Keratinocyte (primary cell): ENCODE measurements around the gene MIF4GD. TPM values are rescaled to one million over a fixed set of nuclear protein-coding genes. Genes with fewer than 3 reads are reported as not detected.

Experiments
- DNase-seq: peaks from one replicate; pipeline ENCODE4 v3.0.0-alpha.2; 2011; ENCODE audit warnings: low read depth, missing footprints, low spot score
- FAIRE-seq: peaks from 2 replicates; lab custom pipeline; 2011; peaks lifted over from hg19 to GRCh38; lab: Jason Lieb, UNC
- H2AFZ ChIP-seq: 2 replicates; pipeline ENCODE4 v1.6.0; 2012; ENCODE audit warnings: low read length, control low read depth, inconsistent platforms; ENCODE audit not compliant: control insufficient read depth
- H3K27ac ChIP-seq: 2 replicates; pipeline ENCODE4 v1.5.1; 2011; ENCODE audit warnings: low read length; ENCODE audit not compliant: control insufficient read depth, insufficient read depth
- H3K27me3 ChIP-seq: 3 replicates; pipeline ENCODE4 v1.6.0; 2011; ENCODE audit warnings: low read length; ENCODE audit not compliant: control insufficient read depth, insufficient read depth; ENCODE audit errors: extremely low read depth
- H3K36me3 ChIP-seq, 2 experiments: 2 replicates in 1 of 2; 3 replicates in 1 of 2; pipeline ENCODE4 v1.5.1; 2011; ENCODE audit warnings: low read length in 2 of 2, mild to moderate bottlenecking in 1 of 2; ENCODE audit not compliant: control insufficient read depth in 2 of 2, insufficient read depth in 2 of 2; ENCODE audit errors: extremely low read depth in 1 of 2
- H3K4me1 ChIP-seq: 3 replicates; pipeline ENCODE4 v1.5.1; 2011; ENCODE audit warnings: low read length; ENCODE audit not compliant: control insufficient read depth, insufficient read depth; ENCODE audit errors: extremely low read depth
- H3K4me2 ChIP-seq: 3 replicates; pipeline ENCODE4 v1.6.0; 2011; ENCODE audit warnings: low read depth, low read length; ENCODE audit not compliant: control insufficient read depth, insufficient read depth; ENCODE audit errors: extremely low read depth
- H3K4me3 ChIP-seq, 3 experiments: fragments of 200-600 bp in 1 of 3; sonication (generic) in 1 of 3; 2 replicates in 2 of 3; 3 replicates in 1 of 3; pipeline ENCODE4 v1.5.1; 2011 to 2016; ENCODE audit warnings: low read length in 3 of 3, mild to moderate bottlenecking in 3 of 3, control low read depth in 2 of 3, inconsistent platforms in 1 of 3, low read depth in 1 of 3, mixed read lengths in 1 of 3, mixed run types in 1 of 3, moderate library complexity in 1 of 3; ENCODE audit not compliant: control insufficient read depth in 2 of 3, insufficient read depth in 2 of 3; ENCODE audit errors: extremely low read depth in 1 of 3
- H3K79me2 ChIP-seq: 2 replicates; pipeline ENCODE4 v1.6.0; 2012; ENCODE audit warnings: low read length; ENCODE audit not compliant: control insufficient read depth, insufficient read depth
- H3K9ac ChIP-seq: 3 replicates; pipeline ENCODE4 v1.6.0; 2011; ENCODE audit warnings: low read length; ENCODE audit not compliant: control insufficient read depth, insufficient read depth; ENCODE audit errors: extremely low read depth
- H3K9me1 ChIP-seq: 3 replicates; pipeline ENCODE4 v1.6.0; 2011; ENCODE audit warnings: low read length; ENCODE audit not compliant: control insufficient read depth, insufficient read depth; ENCODE audit errors: extremely low read depth
- H3K9me3 ChIP-seq: 2 replicates; pipeline ENCODE4 v1.5.1; 2012; ENCODE audit warnings: low read depth, low read length; ENCODE audit not compliant: control insufficient read depth
- H4K20me1 ChIP-seq: 3 replicates; pipeline ENCODE4 v1.6.0; 2011; ENCODE audit warnings: low read length; ENCODE audit not compliant: control insufficient read depth, insufficient read depth; ENCODE audit errors: extremely low read depth
- EZH2 ChIP-seq: IDR thresholded peaks from one replicate; pipeline ENCODE4 v1.6.1; 2012; ENCODE audit warnings: inconsistent platforms, mild to moderate bottlenecking, low read length, moderate library complexity
- dilution Hi-C: fragments of 300-500 bp; cut with MboI; formaldehyde crosslinking; loops from one replicate; pipeline ENCODE4 v1.7.0; 2020; ENCODE audit warnings: low sequenced_read_pairs; ENCODE audit not compliant: extremely low pct_ligation_motif_present
- polyA plus RNA-seq, 5 experiments: library from polyadenylated mRNA; depleted of rRNA in 3 of 5; stranded (reverse) in 3 of 5; stranded (forward) in 1 of 5; unstranded in 1 of 5; fragments of >200 nt; gene quantifications; 1 replicate in 1 of 5; 2 replicates in 3 of 5; 3 replicates in 1 of 5; pipeline versions ENCODE4 v1.2.1 to v1.2.3, GENCODE V29; 2011 to 2012; ENCODE audit warnings: missing spikeins in 2 of 5, low read depth in 1 of 5, low replicate concordance in 1 of 5
- TF ChIP-seq, protein P1 (sequence below), 3 experiments: IDR thresholded peaks in 1 of 3; conservative IDR thresholded peaks in 1 of 3; optimal IDR thresholded peaks in 1 of 3; 2 replicates in 2 of 3; 3 replicates in 1 of 3; pipeline versions ENCODE3 to v1.5.1; 2011; ENCODE audit warnings: low read length in 3 of 3, mild to moderate bottlenecking in 3 of 3, moderate library complexity in 2 of 3, control low read depth in 1 of 3, inconsistent platforms in 1 of 3; ENCODE audit not compliant: insufficient read depth in 2 of 3; ENCODE audit errors: extremely low read depth in 1 of 3

The MIF4GD gene
- polyA plus RNA-seq, 1 donor (not counting 4 experiments of a cell fraction or from before 2014, with no cell fraction given) = 15.9 TPM

DNA sequence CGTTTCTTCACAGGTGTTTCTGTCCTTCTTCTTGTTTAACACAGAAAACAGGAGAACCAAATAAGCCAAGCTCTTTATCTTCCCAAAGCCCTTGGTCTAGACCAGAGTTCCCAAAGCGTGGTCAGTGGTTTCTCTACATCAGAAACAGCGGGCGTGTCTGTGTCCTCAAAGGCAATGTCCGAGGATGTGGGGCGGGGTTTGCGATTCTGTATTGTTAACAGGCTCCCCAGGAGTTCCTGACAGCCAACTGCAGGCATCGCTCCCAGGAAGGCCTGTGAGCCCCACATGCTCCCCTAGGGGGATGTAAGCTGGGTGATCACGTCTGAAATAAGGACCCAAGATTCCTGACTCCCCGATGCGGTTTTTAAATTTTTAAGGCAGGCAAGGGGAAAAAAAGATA, 46.6 kb upstream of the MIF4GD start:
- H3K4me3 ChIP-seq = no peak overlapping the region
- H3K27ac ChIP-seq = no peak overlapping the region
- no peaks in the 10 kb centered on the region for H3K27me3 ChIP-seq
- H3K9me3 ChIP-seq = no peaks in the 10 kb centered on the region
- H3K9me1 ChIP-seq = no peaks in the 10 kb centered on the region
- no peak overlapping the region for H2AFZ ChIP-seq
- dilution Hi-C loops = no loop called here
- TF ChIP-seq, protein P1, sequence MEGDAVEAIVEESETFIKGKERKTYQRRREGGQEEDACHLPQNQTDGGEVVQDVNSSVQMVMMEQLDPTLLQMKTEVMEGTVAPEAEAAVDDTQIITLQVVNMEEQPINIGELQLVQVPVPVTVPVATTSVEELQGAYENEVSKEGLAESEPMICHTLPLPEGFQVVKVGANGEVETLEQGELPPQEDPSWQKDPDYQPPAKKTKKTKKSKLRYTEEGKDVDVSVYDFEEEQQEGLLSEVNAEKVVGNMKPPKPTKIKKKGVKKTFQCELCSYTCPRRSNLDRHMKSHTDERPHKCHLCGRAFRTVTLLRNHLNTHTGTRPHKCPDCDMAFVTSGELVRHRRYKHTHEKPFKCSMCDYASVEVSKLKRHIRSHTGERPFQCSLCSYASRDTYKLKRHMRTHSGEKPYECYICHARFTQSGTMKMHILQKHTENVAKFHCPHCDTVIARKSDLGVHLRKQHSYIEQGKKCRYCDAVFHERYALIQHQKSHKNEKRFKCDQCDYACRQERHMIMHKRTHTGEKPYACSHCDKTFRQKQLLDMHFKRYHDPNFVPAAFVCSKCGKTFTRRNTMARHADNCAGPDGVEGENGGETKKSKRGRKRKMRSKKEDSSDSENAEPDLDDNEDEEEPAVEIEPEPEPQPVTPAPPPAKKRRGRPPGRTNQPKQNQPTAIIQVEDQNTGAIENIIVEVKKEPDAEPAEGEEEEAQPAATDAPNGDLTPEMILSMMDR (optimal IDR thresholded peaks at IDR 0.05 in 1 of 3, IDR thresholded peaks at IDR 0.05 in 1 of 3, conservative IDR thresholded peaks at IDR 0.05 in 1 of 3; ENCODE audit: extremely low read depth in 1 of 3, insufficient read depth in 2 of 3, low read length in 3 of 3) = no peak
- TF ChIP-seq EZH2 = no peak
- H3K4me2 ChIP-seq = no peak overlapping the region
- DNase-seq = no peak
- H4K20me1 ChIP-seq = no peaks in the 10 kb centered on the region
- no peaks in the 10 kb centered on the region for H3K79me2 ChIP-seq
- H3K36me3 ChIP-seq = peaks cover 22 to 23% of the 10 kb centered on the region in 2 experiments
- no peaks in the 10 kb centered on the region for H3K4me1 ChIP-seq
- no peak overlapping the region for H3K9ac ChIP-seq
- FAIRE-seq = no peak

DNA sequence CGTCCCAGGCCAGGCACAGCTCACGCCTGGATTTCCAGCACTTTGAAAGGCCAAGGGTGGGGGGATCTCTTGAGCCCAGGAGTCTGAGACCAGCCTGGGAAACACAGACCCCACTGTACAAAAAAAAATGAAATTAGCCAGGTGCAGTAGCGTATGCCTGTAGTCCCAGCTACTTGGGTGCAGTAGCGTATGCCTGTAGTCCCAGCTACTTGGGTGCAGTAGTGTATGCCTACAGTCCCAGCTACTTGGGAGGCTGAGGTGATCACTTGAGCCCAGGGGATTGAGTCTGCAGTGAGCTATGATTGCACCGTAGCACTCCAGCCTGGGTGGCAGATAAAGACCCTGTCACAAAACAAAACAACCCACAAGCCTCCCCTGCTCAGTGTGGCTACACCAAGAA, 45.2 kb upstream of the MIF4GD start:
- DNase-seq (no peak), FAIRE-seq (no peak)
- no peak overlapping the region for H3K4me2 ChIP-seq
- H3K79me2 ChIP-seq = no peaks in the 10 kb centered on the region
- H3K9me1 ChIP-seq = no peaks in the 10 kb centered on the region
- no peaks in the 10 kb centered on the region for H4K20me1 ChIP-seq
- H3K27me3 ChIP-seq = no peaks in the 10 kb centered on the region
- no peak overlapping the region for H3K9ac ChIP-seq
- no peak overlapping the region for H3K4me3 ChIP-seq
- H3K9me3 ChIP-seq = no peaks in the 10 kb centered on the region
- no peak for TF ChIP-seq EZH2
- TF ChIP-seq, protein P1 (optimal IDR thresholded peaks at IDR 0.05 in 1 of 3, IDR thresholded peaks at IDR 0.05 in 1 of 3, conservative IDR thresholded peaks at IDR 0.05 in 1 of 3; ENCODE audit: extremely low read depth in 1 of 3, insufficient read depth in 2 of 3, low read length in 3 of 3) = no peak
- H3K36me3 ChIP-seq = peaks cover 19% of the 10 kb centered on the region in 2 experiments
- dilution Hi-C loops = no loop called here
- no peak overlapping the region for H3K27ac ChIP-seq
- no peaks in the 10 kb centered on the region for H3K4me1 ChIP-seq
- no peak overlapping the region for H2AFZ ChIP-seq
